T-helper 17 cell (primary cell): Measurements from ENCODE around the gene DHX35. TPM values are rescaled to one million over a fixed set of nuclear protein-coding genes. Genes with fewer than 3 reads are reported as not detected.
A peak's percentile ranks its signal among the peaks of the same experiment; 100 is the strongest.
"Not testable (repeated sequence)": the region's sequence is repeated elsewhere in the genome, so short reads cannot be mapped to it uniquely, and the experiment has no call there.

Experiments
- ATAC-seq: fragments of 150-1000 bp; cut with Tn5 transposase; 2 replicates; pipeline ENCODE4 v1.10.0; 2021; ENCODE audit warnings: mild to moderate bottlenecking, moderate library complexity
- DNase-seq, 3 donors: peaks; one replicate each; pipeline versions ENCODE4 v3.0.0 to v3.0.0-alpha.2; 2020 to 2021
- H3K9me3 ChIP-seq: one replicate; pipeline ENCODE4 v1.7.0; 2013; ENCODE audit warnings: low read length, mild to moderate bottlenecking; ENCODE audit not compliant: control insufficient read depth, poor library complexity, severe bottlenecking
- H3K27ac Mint-ChIP-seq: one replicate; pipeline ENCODE4 v1.8.0; 2022; ENCODE audit warnings: mild to moderate bottlenecking, moderate library complexity, mixed read lengths
- H3K27me3 Mint-ChIP-seq: one replicate; pipeline ENCODE4 v1.8.0; 2022; ENCODE audit warnings: mixed read lengths
- H3K36me3 Mint-ChIP-seq: one replicate; pipeline ENCODE4 v1.8.0; 2022; ENCODE audit warnings: low read depth, mixed read lengths
- H3K4me1 Mint-ChIP-seq: one replicate; pipeline ENCODE4 v1.8.0; 2022; ENCODE audit warnings: mild to moderate bottlenecking, mixed read lengths
- H3K4me3 Mint-ChIP-seq: one replicate; pipeline ENCODE4 v1.8.0; 2022; ENCODE audit warnings: mild to moderate bottlenecking, moderate library complexity, mixed read lengths
- total RNA-seq, 4 donors: library from RNA in 2 of 4; stranded (reverse) in 2 of 4; gene quantifications; one replicate each; pipeline ENCODE4 v1.2.3 and lab custom pipeline; 2022 to 2026

Gene DHX35
- total RNA-seq, 2 donors from 2014 or later: 8.0 to 9.9 TPM

DNA sequence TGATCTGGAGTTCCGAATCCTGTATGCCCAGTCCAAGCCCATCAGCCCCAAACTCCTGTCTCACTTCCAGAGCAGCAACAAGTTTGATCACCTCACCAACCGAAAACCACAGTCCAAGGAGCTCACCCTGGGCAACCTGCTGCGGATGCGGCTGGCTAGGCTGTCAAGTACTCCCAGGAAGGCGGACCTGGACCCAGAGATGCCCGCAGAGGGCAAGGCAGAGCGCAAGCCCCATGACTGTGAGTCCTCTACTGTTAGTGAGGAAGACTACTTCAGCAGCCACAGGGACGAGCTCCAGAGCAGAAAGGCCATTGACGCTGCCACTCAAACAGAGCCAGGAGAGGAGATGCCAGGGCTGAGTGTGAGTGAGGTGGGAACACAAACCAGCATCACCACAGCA is 10.5 kb upstream of the DHX35 start:
- no peak overlapping the region for H3K4me3 Mint-ChIP-seq
- no peaks in the 10 kb centered on the region for H3K36me3 Mint-ChIP-seq
- H3K27me3 Mint-ChIP-seq: no peaks in the 10 kb centered on the region
- H3K9me3 ChIP-seq: no peaks in the 10 kb centered on the region
- H3K4me1 Mint-ChIP-seq: no peaks in the 10 kb centered on the region
- H3K27ac Mint-ChIP-seq: no peak overlapping the region
- DNase-seq (no peak), ATAC-seq (no peak)

DNA sequence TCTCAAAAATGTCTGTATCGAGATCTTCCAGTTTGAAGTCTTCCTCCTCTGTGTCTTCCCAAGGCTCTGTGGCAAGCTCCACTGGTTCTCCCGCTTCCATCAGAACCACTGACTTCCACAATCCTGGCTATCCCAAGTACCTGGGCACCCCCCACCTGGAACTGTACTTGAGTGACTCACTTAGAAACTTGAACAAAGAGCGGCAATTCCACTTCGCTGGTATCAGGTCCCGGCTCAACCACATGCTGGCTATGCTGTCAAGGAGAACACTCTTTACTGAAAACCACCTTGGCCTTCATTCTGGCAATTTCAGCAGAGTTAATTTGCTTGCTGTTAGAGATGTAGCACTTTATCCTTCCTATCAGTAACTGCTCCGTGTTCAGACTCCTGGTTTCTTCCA is 10.0 kb upstream of the DHX35 start:
- H3K4me1 Mint-ChIP-seq: no peaks in the 10 kb centered on the region
- H3K27me3 Mint-ChIP-seq: no peaks in the 10 kb centered on the region
- DNase-seq (no peak), ATAC-seq (no peak)
- H3K9me3 ChIP-seq: no peaks in the 10 kb centered on the region
- no peak overlapping the region for H3K27ac Mint-ChIP-seq
- H3K4me3 Mint-ChIP-seq: no peak overlapping the region
- no peaks in the 10 kb centered on the region for H3K36me3 Mint-ChIP-seq

DNA sequence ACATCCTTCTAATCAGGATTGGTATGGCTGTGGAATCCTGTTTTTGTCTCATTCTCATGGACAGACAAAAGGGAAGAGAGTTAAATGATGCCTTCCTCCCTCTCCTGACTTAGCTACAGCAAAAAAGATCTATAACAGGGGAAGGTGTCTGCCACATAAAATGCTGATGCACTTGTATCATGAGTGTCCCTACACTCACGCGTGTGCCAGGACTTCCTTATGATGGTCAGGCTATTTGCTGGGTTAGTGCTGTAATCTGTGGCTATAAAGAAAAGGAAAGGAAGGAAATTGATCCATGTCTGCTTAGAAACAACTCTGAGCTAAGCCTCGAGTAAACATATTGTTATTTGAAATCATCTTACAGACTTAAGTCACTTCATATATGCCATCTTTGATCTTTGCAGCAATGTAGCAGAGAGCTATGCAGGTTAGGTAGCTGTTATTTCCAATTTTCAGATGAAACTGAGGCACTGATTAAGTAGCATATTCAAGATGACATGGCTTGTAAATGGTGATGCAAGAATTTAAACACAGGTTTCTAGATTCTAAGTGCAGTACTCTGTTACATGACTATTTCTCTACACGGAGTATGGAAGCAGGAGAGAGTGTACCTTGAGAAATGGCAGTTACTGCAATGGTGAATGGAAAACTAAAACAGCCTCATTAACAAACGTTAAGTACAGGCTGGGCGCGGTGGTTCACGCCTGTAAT is 8.4 kb upstream of the DHX35 start:
- no peaks in the 10 kb centered on the region for H3K9me3 ChIP-seq
- Mint-ChIP-seq H3K4me3 (no peak overlapping the region), H3K27ac (no peak overlapping the region), H3K36me3 (no peaks in the 10 kb centered on the region), H3K27me3 (no peaks in the 10 kb centered on the region), H3K4me1 (no peaks in the 10 kb centered on the region)
- DNase-seq (no peak), ATAC-seq (no peak)

DNA sequence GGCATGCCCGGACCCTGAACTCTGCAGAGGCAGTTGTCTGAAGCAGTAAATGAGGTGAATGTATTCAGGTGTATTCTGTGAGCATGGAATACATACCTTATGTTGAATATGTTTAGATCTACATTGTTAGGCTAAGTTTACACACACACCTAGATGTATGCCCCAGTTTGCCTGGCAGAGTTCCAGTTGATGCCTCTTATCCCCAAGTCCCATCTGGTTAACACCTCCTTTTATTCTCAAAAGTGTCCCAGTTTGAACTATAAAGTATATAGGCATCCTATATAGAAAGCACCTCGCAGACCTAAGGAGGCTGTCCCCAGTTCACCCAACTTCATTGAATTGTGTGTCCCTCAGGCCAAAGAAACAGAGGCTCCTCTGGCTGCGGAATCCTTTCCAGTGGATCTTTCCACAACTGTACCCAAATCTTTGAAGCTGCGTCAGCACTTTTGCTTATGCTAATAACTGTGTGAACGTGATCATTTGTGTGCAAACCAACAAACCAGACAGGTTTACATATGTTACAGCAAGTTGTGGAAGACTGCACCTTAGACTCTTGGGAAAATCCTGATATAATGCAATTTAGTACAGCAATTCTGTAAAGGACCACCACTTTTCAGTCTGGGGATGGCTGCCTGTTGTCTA is 4.8 kb upstream of the DHX35 start:
- Mint-ChIP-seq H3K4me1 (peaks cover 7% of the 10 kb centered on the region), H3K27me3 (no peaks in the 10 kb centered on the region), H3K36me3 (no peaks in the 10 kb centered on the region), H3K27ac (no peak overlapping the region), H3K4me3 (no peak overlapping the region)
- DNase-seq (no peak), ATAC-seq (no peak)
- H3K9me3 ChIP-seq: no peaks in the 10 kb centered on the region

DNA sequence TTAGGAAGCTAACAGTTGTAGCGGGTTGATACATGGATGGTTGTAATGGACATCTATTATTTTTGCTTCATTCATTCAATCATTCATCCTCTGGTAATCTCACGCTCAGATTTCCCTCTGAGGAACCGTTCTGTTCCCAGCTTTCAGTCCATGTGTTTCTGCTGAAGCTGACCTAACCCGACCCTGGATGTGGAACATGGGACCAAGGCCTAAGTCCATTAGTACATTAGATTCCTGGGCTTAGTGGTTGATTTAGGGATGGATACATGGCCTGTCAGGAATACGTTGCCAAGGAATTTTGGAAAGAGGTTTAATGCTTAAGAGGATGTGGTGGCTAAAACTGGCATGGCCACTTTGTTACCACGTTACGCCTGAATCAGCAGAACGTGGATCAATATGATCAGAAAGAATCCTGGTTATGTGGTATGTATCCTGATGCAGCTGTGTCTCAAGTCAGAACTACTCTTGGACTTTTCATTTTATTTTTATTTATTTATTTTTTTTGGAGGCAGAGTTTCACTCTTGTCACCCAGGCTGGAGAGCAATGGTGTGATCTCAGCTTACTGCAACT is 4.1 kb upstream of the DHX35 start:
- Mint-ChIP-seq H3K27ac (no peak overlapping the region), H3K4me3 (no peak overlapping the region), H3K27me3 (no peaks in the 10 kb centered on the region), H3K4me1 (peaks cover 11% of the 10 kb centered on the region), H3K36me3 (no peaks in the 10 kb centered on the region)
- no peaks in the 10 kb centered on the region for H3K9me3 ChIP-seq
- ATAC-seq (no peak), DNase-seq (no peak)

DNA sequence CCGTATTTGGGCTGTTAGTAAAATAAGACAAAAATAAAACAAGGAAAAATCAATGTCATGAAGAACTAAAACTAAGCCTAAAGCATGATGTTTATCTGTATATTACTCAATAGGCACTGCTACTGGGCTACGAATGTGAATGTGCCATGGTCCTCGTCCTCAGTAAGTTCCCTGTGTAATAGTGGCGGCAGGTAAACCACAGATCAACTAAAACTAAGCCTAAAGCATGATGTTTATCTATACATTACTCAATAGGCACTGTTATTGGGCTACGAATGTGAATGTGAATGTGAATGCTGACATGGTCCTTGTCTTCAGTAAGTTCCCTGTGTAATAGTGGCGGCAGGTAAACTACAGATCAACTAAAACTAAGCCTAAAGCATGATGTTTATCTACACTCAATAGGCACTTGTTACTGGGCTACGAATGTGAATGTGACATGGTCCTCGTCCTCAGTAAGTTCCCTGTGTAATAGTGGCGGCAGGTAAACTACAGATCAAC is 1.9 kb upstream of the DHX35 start:
- H3K27ac Mint-ChIP-seq, DNase-seq, H3K27me3 Mint-ChIP-seq, H3K9me3 ChIP-seq, H3K36me3 Mint-ChIP-seq, H3K4me3 Mint-ChIP-seq, ATAC-seq: not testable (repeated sequence)
- peaks cover 18% of the 10 kb centered on the region for H3K4me1 Mint-ChIP-seq

DNA sequence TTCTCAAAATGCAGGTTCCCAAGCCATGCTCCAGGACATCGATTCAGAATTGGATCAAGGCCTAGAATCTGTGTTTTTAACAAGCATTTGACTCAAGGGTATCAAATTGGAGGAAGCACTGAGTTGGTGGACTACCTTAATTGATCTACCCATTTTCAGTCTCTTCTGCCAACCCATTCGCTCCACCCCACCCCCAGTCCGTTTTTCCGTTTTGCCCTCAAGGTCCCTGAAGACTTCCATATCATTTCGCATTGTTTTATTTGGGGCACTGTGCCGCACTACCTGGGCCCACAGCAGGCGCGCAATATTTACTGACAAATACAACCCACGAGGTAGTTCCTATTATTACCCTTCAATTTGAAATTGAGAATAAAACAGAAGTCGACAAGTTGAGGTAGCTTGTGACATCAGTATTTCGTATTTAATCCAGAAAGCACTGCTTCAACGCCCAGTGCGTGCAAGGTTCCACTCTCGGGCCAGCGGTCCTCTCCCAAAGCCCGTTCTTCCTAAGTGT is 557 bp upstream of the DHX35 start:
- no peaks in the 10 kb centered on the region for H3K27me3 Mint-ChIP-seq
- no peak for DNase-seq
- H3K9me3 ChIP-seq: no peaks in the 10 kb centered on the region
- peaks cover 2% of the 10 kb centered on the region for H3K36me3 Mint-ChIP-seq
- H3K4me3 Mint-ChIP-seq: peak overlapping the region; percentile 93
- H3K4me1 Mint-ChIP-seq: peaks cover 18% of the 10 kb centered on the region
- no peak for ATAC-seq
- H3K27ac Mint-ChIP-seq: peak overlapping the region; percentile 94

DNA sequence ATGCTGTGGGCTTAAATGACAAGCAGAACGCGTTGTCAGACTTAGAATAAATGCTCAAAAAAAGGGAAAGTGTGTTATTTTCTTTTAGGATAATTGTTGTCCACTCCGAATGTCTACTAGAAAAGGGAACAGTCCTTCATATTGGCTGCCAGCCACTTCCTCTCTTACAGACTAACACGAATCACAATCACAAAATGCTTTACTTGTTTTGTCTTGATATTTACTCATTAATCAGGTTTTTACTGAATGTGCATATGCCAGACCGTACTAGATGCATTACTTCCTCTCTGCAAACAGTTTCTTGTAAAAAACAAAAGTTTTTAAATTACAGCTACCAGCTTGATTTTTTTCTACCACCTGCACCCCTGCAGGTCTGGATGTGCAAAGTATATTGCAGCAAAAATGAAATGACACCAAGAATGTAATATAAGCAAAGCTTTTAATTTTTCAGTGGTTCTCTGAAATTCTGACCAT is 821 bp downstream of the DHX35 start:
- Mint-ChIP-seq H3K36me3 (peaks cover 2% of the 10 kb centered on the region), H3K4me3 (peak overlapping the region; percentile 93), H3K4me1 (peaks cover 18% of the 10 kb centered on the region), H3K27ac (peak overlapping the region; percentile 94), H3K27me3 (no peaks in the 10 kb centered on the region)
- DNase-seq (no peak), ATAC-seq (no peak)
- no peaks in the 10 kb centered on the region for H3K9me3 ChIP-seq

DNA sequence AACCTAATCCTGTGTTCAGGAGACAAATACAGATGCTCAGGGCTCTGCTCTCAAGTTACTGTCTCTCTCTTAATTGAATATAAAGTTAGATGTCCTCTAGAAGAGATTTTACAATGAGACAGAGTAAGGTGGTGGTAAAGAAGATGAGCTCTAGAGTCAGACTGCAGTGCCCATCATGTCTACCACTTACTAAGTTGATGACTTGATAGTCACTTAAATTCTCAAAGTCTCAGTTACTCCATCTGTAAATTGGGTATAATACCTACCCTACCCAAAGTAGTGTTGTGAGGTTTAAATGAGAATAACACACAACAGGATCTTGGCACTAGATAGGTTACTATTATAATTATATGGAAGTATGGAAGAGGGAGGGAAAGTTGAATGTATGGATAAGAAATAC is 1.6 kb downstream of the DHX35 start:
- Mint-ChIP-seq H3K27me3 (no peaks in the 10 kb centered on the region), H3K4me3 (no peak overlapping the region), H3K4me1 (peaks cover 18% of the 10 kb centered on the region), H3K36me3 (peaks cover 2% of the 10 kb centered on the region), H3K27ac (peak overlapping the region; percentile 2)
- no peaks in the 10 kb centered on the region for H3K9me3 ChIP-seq
- no peak for DNase-seq
- ATAC-seq: no peak

DNA sequence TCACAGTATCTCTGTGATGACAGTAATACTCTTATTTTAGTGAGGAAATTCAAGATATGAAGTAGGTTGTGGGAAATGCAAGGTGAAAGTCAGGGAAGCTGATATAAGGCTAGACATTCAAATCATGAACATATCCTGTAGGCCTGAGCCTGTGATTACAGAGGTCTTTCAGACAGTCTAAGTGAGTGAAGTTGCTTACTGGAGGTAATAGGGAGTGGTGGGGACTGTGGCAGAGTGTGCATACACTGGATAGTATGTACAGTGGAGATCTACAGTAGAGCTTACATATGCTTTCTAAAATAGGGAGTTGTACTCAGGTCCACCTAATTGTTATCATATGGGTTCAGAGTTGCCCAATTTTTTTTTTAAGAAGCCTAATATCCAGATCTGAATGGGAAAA is 3.1 kb downstream of the DHX35 start:
- Mint-ChIP-seq H3K36me3 (peaks cover 2% of the 10 kb centered on the region), H3K4me3 (no peak overlapping the region), H3K27ac (no peak overlapping the region), H3K4me1 (peaks cover 18% of the 10 kb centered on the region), H3K27me3 (no peaks in the 10 kb centered on the region)
- H3K9me3 ChIP-seq: no peaks in the 10 kb centered on the region
- no peak for DNase-seq
- ATAC-seq: no peak

DNA sequence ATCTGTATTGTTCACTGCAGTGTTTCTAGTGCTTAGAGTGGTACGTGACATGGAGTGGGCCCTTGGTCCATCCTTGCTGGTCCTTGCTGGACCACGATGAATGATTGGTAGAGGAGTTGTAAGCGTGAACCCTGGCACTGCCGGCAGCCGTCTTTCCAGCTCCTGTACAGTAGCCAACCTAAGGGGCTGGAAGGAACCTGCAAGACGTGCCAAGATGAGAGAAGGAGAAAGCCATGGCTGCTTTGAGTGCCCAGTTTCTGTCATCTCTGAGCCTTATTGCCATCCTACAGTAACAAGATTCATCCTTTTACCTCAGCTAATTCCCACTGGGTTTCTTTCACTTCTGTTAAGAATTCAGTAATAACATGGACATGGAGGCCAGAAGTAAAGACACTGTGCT is 5.9 kb downstream of the DHX35 start:
- no peak for DNase-seq
- no peak overlapping the region for H3K27ac Mint-ChIP-seq
- H3K27me3 Mint-ChIP-seq: no peaks in the 10 kb centered on the region
- peaks cover 7% of the 10 kb centered on the region for H3K36me3 Mint-ChIP-seq
- H3K4me3 Mint-ChIP-seq: no peak overlapping the region
- peaks cover 10% of the 10 kb centered on the region for H3K4me1 Mint-ChIP-seq
- H3K9me3 ChIP-seq: no peaks in the 10 kb centered on the region
- no peak for ATAC-seq

DNA sequence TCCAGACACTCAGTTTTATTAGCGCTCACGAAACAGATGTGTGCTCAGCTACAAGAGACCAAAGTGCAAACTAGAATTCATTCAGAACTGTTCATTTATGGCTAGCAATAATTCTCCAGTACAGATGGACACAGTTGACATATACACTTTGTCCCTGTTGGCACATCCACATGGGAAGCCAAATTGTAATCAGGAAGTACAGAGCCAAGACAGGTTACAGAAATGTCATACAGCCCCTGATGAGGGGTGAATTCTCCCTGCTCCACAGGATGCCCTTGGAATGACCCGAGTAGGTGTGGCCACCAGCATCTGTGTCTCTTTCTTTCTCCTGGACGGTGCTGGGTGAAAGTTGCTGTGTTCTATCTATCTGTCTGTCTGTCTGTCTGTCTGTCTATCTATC is 7.6 kb downstream of the DHX35 start:
- Mint-ChIP-seq H3K4me1 (peaks cover 12% of the 10 kb centered on the region), H3K4me3 (no peak overlapping the region), H3K27me3 (no peaks in the 10 kb centered on the region), H3K36me3 (peaks cover 14% of the 10 kb centered on the region), H3K27ac (peak overlapping the region; percentile 72)
- H3K9me3 ChIP-seq: no peaks in the 10 kb centered on the region
- ATAC-seq (no peak), DNase-seq (no peak)

DNA sequence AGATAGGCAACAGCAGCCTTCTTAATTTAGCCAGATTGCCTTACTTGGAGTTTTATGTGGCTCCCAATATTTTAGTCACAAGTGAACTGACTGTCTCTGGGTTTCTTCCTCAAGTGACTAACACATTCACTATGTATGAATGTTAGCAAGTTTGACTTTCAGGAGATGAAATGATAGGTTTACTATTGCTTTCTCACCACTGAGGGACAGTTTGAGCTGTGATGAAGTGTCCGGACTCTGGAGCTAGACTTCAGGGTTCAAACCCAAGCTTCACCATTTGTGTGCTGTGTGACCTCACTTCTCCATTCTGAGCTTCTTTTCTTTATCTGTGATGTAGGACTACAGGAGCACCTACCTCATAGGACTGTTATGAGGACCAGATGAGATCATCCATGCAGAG is 8.2 kb downstream of the DHX35 start:
- peak overlapping the region; percentile 72 for H3K27ac Mint-ChIP-seq
- no peak for ATAC-seq
- no peak overlapping the region for H3K4me3 Mint-ChIP-seq

More for the DNA sequence above, 8.2 kb downstream of the DHX35 start:
- peaks cover 15% of the 10 kb centered on the region for H3K4me1 Mint-ChIP-seq
- H3K36me3 Mint-ChIP-seq: peaks cover 15% of the 10 kb centered on the region
- H3K9me3 ChIP-seq: no peaks in the 10 kb centered on the region
- no peaks in the 10 kb centered on the region for H3K27me3 Mint-ChIP-seq
- DNase-seq: no peak
